ENCODE data around the gene SCGB2B2. TPM values are rescaled to one million over a fixed set of nuclear protein-coding genes. Genes with fewer than 3 reads are reported as not detected.
"Not testable (repeated sequence)": the region's sequence is repeated elsewhere in the genome, so short reads cannot be mapped to it uniquely, and the experiment has no call there.

Gene SCGB2B2
- total RNA-seq, 1 experiment from 2014 or later, result not detected

DNA sequence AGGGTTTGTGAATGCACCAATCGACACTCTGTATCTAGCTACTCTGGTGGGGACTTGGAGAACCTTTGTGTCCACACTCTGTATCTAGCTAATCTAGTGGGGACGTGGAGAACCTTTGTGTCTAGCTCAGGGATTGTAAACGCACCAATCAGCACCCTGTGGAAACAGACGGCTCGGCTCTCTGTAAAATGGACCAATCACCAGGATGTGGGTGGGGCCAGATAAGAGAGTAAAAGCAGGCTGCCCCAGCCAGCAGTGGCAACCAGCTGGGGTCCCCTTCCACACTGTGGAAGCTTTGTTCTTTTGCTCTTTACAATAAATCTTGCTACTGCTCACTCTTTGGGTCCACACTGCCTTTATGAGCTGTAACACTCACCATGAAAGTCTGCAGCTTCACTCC is 8.3 kb downstream of the SCGB2B2 start:
- not testable (repeated sequence) for DNase-seq (ENCODE audit: low spot score)

GRCh38 chr19:34668077-34668689 is 8.8 kb downstream of the SCGB2B2 start:
- DNase-seq (ENCODE audit: low spot score), result not testable (repeated sequence)

DNA sequence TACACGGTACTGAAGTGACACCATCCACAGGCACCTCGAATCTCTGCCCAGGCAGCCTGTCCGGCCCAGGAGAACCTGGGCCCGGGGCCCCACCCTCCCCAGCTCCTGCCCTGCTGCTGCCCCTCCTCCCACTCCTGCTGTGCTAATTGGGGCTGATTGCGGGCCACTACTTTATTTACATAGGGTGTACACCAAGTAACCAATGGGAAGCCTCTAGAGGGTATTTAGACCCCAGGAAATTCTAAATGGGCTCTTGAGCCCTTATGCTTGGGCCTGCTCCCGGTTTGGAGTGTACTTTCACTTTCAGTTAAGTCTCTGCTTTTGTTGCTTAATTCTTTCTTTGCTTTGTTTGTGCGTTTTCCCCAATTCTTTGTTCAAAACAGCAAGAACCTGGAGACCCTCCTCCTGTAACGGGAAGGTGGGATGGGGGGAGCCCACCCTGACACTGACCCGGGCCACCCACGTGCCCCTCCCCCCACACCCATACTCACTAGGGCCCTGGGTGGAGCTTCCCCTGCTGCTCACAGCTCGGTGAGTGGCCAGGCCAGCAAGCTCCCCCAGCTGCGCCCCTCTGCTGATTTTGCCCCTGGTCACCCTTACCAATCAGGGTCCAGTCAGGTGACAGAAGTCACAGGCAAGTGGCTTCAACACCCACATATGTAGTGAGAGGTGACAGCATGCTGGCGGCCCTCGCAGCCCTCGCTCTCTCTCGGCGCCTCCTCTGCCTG is 9.4 kb downstream of the SCGB2B2 start:
- no peak for DNase-seq (ENCODE audit: low spot score)

GRCh38 chr19:34666958-34667265 is 10.0 kb downstream of the SCGB2B2 start:
- DNase-seq (ENCODE audit: low spot score), result no peak

GRCh38 chr19:34666200-34666957 is 10.6 kb downstream of the SCGB2B2 start:
- no peak for DNase-seq (ENCODE audit: low spot score)

DNA sequence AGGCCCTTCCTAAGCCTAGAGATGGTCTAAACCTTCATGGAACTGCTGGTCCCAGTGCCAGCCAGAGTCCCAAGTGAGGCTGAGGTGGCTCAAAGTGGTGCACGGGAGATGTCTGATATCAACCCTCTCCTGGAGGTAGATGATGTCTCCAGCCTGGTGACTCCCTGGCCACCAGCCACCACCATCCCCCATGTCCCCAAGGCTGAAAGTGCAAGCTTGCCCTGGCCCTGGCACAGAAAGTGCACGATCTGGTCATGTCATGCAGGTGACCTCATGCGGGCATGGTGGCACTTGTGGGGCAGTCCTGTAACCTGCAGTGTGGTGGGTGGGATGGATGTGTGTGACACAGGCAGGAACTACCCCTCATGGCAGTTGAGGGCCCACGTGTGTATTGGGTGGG is 11.7 kb downstream of the SCGB2B2 start:
- not testable (repeated sequence) for DNase-seq (ENCODE audit: low spot score)

DNA sequence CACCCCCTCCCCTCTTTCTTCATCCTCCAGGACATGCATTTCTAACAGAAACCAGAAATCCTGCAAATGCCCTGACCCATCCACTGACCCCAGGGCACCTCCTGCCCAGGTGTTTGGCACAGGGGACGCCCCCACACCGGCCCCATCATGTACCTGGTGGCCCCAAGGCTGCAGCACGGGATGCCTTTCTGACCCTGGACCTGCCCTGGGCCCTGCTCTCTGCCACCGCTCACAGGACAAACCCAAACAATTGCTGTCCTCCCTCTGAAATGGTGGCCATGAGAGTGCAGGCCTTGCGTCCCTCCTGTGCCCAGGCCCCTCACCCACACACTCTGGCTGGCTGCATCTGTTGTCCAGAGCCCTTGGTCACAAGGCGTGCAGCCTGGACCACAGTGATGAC is 12.1 kb downstream of the SCGB2B2 start:
- DNase-seq (ENCODE audit: low spot score), result no peak

DNA sequence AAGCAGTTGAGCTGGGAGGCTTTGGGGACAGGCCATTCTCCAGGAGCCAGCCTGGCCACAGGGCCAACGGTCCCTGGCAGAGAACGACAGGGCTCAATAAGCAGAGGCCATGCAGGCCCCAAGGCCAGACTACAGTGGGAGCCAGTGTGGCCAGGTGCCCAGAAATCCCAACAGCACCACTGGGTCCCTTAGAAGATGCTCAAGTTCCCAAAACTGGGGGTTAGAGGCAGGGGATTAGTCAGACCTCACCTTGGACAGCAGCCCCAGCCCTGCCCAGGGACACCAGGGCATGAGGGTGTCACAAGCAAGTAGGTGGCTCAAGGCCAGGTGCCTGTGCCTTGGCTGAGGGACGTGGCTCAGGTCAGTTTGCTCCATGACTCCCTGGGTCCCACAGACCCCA is 12.8 kb downstream of the SCGB2B2 start:
- DNase-seq (ENCODE audit: low spot score), result no peak

GRCh38 chr19:34662919-34663318 is 14.0 kb downstream of the SCGB2B2 start:
- peak; percentile 59 for DNase-seq (ENCODE audit: low spot score)

DNA sequence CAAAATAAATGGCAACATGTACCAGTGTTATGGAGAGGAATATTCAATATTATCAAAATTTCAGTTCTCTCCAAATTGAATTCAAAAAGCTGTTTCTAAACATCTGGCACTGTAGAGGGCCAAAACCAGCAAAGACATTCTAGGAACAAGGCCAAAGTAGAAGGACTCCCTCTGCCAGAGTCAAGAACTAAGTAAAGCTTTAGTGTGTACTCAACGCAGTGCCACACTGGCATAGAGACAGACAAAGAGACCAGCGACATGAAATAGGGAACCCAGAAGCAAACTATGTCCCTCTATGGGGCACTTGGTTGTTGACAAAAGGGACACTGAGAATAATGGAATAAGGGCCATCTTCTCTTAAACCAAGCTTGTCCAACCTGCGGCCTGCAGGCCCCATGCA is 15.6 kb downstream of the SCGB2B2 start:
- DNase-seq (ENCODE audit: low spot score), result no peak

DNA sequence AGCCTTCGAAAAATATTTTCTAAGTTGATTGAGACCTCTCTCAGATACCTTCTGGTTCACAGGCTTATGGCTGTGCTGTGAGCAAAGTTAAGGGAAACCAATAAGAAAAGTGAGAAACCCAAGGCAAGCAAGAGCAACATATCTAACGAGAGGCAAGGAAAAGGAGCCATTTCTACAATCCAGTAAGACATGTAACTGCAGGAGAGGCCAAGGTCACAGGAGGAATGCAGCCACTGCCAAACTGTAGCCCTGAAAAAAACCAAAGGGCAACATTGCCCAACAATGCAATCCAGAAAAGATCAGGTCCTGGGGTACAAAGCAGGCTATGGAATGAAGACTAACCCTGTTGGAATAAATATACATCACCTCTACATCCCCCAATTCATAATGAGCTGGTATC is 21.3 kb downstream of the SCGB2B2 start:
- DNase-seq (ENCODE audit: low spot score), result no peak

- no peak for DNase-seq (ENCODE audit: low spot score)
Observed at GRCh38 chr19:34654796-34655195, 22.2 kb downstream of the SCGB2B2 start.

DNA sequence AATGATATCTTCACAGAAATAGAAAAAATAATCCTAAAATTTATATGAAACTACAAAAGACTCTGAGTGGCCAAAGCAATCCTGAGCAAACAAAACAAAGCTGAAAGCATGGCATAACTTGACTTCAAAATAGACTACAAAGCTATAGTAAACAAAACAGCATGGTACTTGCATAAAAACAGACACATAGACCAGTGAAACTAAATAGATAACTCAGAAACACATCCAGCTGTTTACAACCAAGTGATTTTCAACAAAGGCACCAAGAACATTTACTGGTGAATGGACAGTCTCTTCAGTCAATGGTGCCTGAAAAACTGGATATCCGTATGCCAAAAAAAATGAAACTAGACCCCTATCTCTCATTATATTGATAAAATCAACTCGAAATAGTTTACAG is 25.2 kb downstream of the SCGB2B2 start:
- DNase-seq (ENCODE audit: low spot score), result no peak

DNA sequence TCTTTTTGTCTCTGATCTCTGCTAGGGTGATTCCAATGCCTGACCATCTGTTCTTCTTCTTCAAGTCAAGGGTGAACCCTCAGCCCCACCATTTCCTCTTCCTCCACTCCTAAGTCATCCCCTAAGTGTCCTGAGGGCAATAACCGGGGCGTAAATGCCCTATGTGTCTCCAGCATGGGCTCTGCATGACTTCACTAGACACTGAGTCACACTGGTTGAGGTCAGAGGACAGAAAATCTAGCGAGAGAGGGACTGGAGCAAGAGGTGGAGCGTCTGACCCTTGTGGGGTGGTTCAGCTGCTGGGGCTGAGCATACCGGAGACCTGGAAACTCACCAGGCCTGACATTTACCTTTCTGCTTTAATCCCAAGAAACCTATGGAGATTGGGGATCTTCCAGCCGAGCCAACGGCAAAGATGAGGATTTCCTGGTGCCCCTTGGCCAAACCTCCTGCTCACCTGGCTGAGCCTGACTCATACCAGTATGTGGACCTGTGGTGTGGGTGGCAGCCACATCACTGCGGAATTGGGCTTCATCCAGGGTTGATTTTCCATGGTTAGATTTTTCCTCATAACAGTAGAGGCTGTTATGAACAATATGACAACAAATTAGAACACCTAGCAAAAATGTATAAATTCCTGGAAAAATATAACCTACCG is 26.9 kb downstream of the SCGB2B2 start:
- DNase-seq (ENCODE audit: low spot score), result no peak

DNA sequence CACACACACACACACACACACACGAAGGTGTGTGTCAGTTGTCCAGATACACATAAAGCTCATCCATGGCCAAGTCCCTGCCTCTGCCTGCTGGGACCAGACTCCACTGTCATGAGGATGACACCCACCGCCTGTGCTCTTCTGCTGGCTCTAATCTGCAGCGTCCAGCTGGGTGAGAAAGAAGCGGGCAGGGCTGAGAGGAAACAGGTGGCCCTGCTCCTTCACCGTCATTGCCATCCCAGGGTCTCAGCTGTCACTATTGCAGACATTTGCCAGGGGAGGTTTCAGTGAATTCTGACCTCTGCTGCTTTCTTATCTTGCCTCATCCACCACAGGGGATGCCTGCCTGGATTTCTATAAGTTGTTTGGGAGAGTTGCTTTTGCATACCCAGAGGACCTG is 31.4 kb downstream of the SCGB2B2 start:
- no peak for DNase-seq (ENCODE audit: low spot score)

DNA sequence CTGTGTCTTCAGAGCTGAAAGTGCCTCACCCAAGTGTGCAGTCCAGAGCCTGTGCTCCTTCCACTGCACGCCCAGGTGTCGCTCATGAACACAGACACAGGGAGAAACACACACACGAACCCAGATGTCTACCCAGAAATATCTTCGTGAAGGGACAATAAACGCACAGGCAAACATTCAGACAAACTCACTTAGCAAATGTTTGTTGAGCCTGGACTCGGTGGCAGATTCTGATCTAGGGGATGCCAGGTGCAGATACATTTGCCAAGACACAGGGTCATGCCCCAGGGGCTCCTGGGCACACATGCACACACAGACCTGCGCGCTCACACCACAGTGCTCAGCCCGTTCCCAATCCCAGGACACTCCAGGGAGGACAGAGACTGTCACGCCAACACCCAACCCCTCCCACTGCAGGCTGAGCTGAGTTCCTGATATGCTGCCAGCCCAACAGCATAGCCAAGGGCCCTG is 31.9 kb downstream of the SCGB2B2 start:
- DNase-seq (ENCODE audit: low spot score), result no peak

- DNase-seq (ENCODE audit: low spot score), result no peak
Observed at GRCh38 chr19:34642241-34642640, 34.7 kb downstream of the SCGB2B2 start.

- DNase-seq (ENCODE audit: low spot score), result peak; percentile 27
Observed at GRCh38 chr19:34639491-34640085, 37.4 kb downstream of the SCGB2B2 start.

DNA sequence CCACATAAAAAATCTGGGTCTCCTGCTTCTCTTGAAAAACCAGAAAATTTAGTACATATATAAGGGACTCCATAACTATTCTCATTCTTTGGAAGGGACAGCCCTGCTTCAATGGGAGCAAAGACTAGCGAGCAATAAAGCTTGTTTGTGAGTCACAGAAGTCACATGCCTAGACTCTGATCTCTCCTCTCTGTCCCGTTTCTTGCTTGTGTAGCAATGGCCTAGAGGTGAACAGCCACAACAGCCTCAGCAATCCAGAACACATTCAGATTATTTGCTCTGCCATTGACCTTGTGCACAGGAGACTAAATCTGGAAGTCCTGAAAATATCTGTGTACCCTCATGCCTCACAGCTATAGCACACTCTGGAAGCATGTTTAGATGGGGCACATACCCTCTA is 43.2 kb downstream of the SCGB2B2 start:
- DNase-seq (ENCODE audit: low spot score), result no peak

Measured in A172 (cell line).